HL-60 (cell line): ENCODE results near the gene CD93.

Source experiments
- DNase-seq, 2 experiments: peaks; one replicate each; pipeline ENCODE4 v3.0.0-alpha.2; 2010 to 2020; ENCODE audit warnings: low read depth in 1 of 2, low spot score in 1 of 2
- H3K27ac ChIP-seq: fragments of 250-450 bp; sonication (Bioruptor Pico); replicated peaks from 2 replicates; pipeline ENCODE4 v1.5.1; 2020; ENCODE audit warnings: mild to moderate bottlenecking, moderate library complexity
- H3K27me3 ChIP-seq: fragments of 250-450 bp; sonication (Bioruptor Pico); 2 replicates; pipeline ENCODE4 v1.5.1; 2021; ENCODE audit warnings: mild to moderate bottlenecking, moderate library complexity; ENCODE audit not compliant: insufficient read depth, poor library complexity, severe bottlenecking
- H3K4me3 ChIP-seq: replicated peaks from 2 replicates; pipeline ENCODE4 v1.5.1; 2011; ENCODE audit warnings: mild to moderate bottlenecking, control low read depth, low read length; ENCODE audit not compliant: insufficient read depth
- CTCF ChIP-seq: IDR thresholded peaks from one replicate; pipeline ENCODE4 v1.5.1; 2011; ENCODE audit warnings: low read length, control low read depth, inconsistent platforms; ENCODE audit not compliant: insufficient read depth
- GABPA ChIP-seq: IDR thresholded peaks from 2 replicates; pipeline ENCODE4 v1.6.1; 2012; ENCODE audit warnings: low read depth
- POLR2AphosphoS5 ChIP-seq: IDR thresholded peaks from 2 replicates; pipeline ENCODE4 v1.6.1; 2012; ENCODE audit warnings: low read depth
- REST ChIP-seq: IDR thresholded peaks from 2 replicates; pipeline ENCODE4 v1.6.1; 2012; ENCODE audit warnings: low read depth; ENCODE audit not compliant: insufficient replicate concordance
- SPI1 ChIP-seq: IDR thresholded peaks from 2 replicates; pipeline ENCODE4 v1.6.1; 2012; ENCODE audit warnings: low read depth, mild to moderate bottlenecking, borderline replicate concordance

The CD93 gene

GRCh38 chr20:23095499-23095898 is 9.4 kb upstream of the CD93 start:
- TF ChIP-seq POLR2AphosphoS5, result no peak
- no peak for TF ChIP-seq CTCF
- DNase-seq, result no peak
- Histone ChIP-seq H3K4me3 (no peak overlapping the region), H3K27me3 (no peaks in the 10 kb centered on the region), H3K27ac (no peak overlapping the region)

DNA sequence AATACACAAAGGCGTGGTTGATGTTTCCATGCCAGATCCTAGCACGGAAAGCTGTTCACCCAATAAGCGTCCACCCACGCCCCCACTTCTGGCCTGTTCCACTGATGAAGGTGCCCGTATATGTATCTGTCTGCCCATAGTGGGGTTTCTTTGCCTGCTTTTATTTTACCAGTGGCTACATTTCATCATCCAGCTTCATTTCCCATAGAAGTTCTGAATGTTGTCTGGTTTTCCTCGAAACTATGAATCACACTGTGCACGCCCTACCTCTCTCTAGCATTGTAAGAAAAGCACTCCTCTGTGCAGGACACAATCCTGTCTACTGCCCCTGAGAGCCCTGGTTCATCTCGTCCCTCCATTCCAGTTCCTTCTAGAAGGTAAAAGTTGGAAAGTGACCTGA is 8.8 kb upstream of the CD93 start:
- TF ChIP-seq CTCF, result no peak
- TF ChIP-seq REST, result no peak
- TF ChIP-seq GABPA, result no peak
- no peak for TF ChIP-seq SPI1
- TF ChIP-seq POLR2AphosphoS5, result no peak
- no peak overlapping the region for H3K27ac ChIP-seq
- no peaks in the 10 kb centered on the region for H3K27me3 ChIP-seq
- no peak for DNase-seq
- no peak overlapping the region for H3K4me3 ChIP-seq

GRCh38 chr20:23094213-23094896 is 8.2 kb upstream of the CD93 start:
- DNase-seq, result no peak
- H3K27me3 ChIP-seq, result no peaks in the 10 kb centered on the region
- H3K4me3 ChIP-seq, result no peak overlapping the region
- H3K27ac ChIP-seq, result no peak overlapping the region
- no peak for TF ChIP-seq POLR2AphosphoS5

DNA sequence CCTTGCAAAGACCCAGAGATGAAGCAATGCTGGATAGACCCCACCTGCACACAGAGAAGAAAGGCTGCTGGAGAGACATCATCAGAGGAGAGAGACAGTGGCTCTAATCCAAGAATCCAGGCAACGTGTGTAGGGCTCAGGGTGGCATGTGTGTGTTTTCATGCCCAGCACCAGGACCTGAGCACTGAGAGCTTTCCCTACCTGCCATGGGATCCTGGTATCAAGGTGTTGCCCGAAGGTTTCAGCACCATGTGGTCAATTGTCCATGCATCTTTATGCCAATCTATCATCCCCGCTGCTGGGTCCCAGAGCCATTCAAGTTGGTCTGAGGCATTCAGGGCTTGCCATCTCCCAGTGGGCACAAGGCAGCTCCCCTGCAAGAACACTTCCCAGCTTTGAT is 7.5 kb upstream of the CD93 start:
- DNase-seq, result no peak
- TF ChIP-seq POLR2AphosphoS5, result no peak
- Histone ChIP-seq H3K27ac (no peak overlapping the region), H3K4me3 (no peak overlapping the region), H3K27me3 (no peaks in the 10 kb centered on the region)

DNA sequence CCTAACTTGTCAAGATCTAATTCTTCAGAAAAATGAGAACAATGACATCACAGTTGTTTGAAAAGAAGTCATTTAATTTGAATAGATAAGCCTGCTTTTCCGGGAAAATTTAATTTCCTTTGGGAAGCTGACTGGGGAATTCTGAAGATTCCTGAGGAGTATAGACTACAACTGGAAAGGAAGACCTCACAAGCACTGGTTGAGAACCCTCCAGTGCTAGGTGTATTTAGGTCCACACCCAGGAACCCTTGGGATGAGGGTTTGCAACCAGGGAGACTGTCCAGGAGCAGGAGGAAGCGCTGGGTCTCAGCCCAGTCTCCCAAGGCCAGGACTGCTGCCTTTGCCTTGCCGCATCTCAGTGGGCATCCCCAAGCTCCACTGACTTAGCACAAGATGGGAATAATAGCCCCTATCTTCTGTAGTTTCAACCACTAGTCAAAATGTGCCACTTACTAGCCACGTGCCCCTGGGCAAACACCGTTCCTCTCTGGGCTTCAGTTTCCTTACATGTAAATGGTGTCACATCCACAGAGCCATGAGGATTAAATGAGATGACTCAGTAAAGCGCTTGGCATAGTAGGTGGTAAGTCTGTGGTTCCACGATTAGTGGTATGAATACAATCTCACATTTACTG is 6.9 kb upstream of the CD93 start:
- Histone ChIP-seq H3K27me3 (no peaks in the 10 kb centered on the region), H3K4me3 (no peak overlapping the region), H3K27ac (no peak overlapping the region)
- no peak for TF ChIP-seq GABPA
- TF ChIP-seq POLR2AphosphoS5, result no peak
- TF ChIP-seq CTCF, result no peak
- no peak for TF ChIP-seq REST
- TF ChIP-seq SPI1, result no peak
- DNase-seq, result no peak
